ENCODE measurements around the gene VGF. TPM values are rescaled to one million over a fixed set of nuclear protein-coding genes. Genes with fewer than 3 reads are reported as not detected.

VGF gene
- total RNA-seq, 1 experiment from 2014 or later = 0.14 TPM

DNA sequence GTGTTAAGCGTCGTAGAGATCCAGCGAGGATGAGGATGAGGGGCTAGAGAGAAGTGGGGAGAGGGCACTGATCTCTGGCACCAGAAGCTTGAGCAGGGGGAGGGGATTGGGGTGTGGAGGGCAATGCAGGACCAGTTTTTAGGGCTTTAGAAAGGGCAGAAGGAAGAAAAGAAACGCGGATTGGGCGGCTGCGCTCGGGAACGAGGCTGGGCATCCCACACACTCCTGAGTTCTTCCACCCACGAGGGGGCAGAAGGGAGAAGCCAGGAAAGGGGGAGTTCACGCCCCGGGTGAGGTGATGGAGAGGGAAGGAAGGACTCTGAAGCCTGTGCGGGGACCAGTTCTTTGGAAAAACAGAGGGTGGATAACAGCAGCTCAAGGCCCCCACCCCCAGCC is 6.1 kb upstream of the VGF start:
- no TSS peak for BruUV-seq (replicated peaks)
- CTCF ChIA-PET = no interaction called here
- peaks cover 26% of the 10 kb centered on the region for H3K36me3 Mint-ChIP-seq (ENCODE audit: insufficient read depth, unreplicated experiment)
- no peak for DNase-seq
- no peaks in the 10 kb centered on the region for H3K9me3 Mint-ChIP-seq (ENCODE audit: low read depth, unreplicated experiment)
- no peak overlapping the region for H3K4me3 Mint-ChIP-seq (ENCODE audit: low read depth, unreplicated experiment)
- no peak overlapping the region for H3K27ac Mint-ChIP-seq (ENCODE audit: unreplicated experiment)
- peaks cover 37% of the 10 kb centered on the region for H3K4me1 Mint-ChIP-seq (ENCODE audit: low read depth, unreplicated experiment)
- intact Hi-C loops (cut with micrococcal nuclease; ENCODE audit: unreplicated experiment) = no loop called here
- TF ChIP-seq, protein P1, sequence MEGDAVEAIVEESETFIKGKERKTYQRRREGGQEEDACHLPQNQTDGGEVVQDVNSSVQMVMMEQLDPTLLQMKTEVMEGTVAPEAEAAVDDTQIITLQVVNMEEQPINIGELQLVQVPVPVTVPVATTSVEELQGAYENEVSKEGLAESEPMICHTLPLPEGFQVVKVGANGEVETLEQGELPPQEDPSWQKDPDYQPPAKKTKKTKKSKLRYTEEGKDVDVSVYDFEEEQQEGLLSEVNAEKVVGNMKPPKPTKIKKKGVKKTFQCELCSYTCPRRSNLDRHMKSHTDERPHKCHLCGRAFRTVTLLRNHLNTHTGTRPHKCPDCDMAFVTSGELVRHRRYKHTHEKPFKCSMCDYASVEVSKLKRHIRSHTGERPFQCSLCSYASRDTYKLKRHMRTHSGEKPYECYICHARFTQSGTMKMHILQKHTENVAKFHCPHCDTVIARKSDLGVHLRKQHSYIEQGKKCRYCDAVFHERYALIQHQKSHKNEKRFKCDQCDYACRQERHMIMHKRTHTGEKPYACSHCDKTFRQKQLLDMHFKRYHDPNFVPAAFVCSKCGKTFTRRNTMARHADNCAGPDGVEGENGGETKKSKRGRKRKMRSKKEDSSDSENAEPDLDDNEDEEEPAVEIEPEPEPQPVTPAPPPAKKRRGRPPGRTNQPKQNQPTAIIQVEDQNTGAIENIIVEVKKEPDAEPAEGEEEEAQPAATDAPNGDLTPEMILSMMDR (IDR thresholded peaks at IDR 0.05; ENCODE audit: unreplicated experiment) = no peak
- peaks cover 100% of the 10 kb centered on the region for H3K27me3 Mint-ChIP-seq (ENCODE audit: unreplicated experiment)

DNA sequence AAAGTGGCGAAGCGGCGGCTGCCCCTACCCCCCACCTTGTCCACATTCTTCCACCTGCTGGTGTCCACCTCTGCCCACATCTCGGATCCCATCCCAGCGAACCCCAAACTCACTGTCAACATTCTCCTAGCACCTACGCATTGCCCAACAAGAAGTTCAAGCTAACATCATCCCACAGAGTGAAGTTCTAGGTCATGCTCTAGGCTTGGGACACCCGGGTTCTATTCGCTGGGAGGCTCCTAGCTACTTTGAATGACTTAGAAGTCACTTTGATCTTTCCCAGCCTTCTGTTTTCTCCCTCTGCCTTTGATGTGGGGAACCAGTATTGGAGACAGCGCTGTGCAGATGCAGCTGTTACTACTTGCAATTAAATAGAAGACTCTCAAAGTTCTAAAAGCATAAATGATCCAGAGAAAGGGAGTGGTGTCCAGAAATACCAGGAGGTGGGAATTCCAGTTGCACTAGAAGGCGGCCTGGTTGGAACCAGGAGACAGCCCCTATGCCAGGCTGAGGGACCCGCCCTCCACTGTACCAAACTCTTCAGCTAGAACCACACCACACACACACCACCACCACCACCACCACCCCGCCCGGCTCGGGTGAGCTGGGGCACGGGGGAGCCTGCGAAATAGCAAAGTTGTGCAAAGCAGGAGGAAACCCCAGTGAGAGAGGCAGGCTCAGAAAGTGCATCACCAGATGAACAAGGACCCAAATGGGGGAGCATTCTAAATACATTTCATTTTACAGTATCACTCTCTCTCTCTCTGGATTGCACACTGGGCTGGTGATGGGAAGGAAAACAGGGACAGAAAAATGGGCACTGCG is 5.5 kb upstream of the VGF start:
- Mint-ChIP-seq H3K27ac (ENCODE audit: unreplicated experiment) (no peak overlapping the region), H3K4me3 (ENCODE audit: low read depth, unreplicated experiment) (no peak overlapping the region), H3K27me3 (ENCODE audit: unreplicated experiment) (peaks cover 100% of the 10 kb centered on the region), H3K4me1 (ENCODE audit: low read depth, unreplicated experiment) (peaks cover 42% of the 10 kb centered on the region), H3K9me3 (ENCODE audit: low read depth, unreplicated experiment) (no peaks in the 10 kb centered on the region), H3K36me3 (ENCODE audit: insufficient read depth, unreplicated experiment) (peaks cover 29% of the 10 kb centered on the region)
- no peak for DNase-seq
- CTCF ChIA-PET = interaction anchor here (0.6 to 1.4 kb wide), 2 partner anchors 27 to 36 kb away, joined by 3 to 5 read pairs; no protein-coding TSS in a partner anchor
- intact Hi-C loops (cut with micrococcal nuclease; ENCODE audit: unreplicated experiment) = no loop called here
- TF ChIP-seq, protein P1 (IDR thresholded peaks at IDR 0.05; ENCODE audit: unreplicated experiment) = no peak
- no TSS peak for BruUV-seq (replicated peaks)

DNA sequence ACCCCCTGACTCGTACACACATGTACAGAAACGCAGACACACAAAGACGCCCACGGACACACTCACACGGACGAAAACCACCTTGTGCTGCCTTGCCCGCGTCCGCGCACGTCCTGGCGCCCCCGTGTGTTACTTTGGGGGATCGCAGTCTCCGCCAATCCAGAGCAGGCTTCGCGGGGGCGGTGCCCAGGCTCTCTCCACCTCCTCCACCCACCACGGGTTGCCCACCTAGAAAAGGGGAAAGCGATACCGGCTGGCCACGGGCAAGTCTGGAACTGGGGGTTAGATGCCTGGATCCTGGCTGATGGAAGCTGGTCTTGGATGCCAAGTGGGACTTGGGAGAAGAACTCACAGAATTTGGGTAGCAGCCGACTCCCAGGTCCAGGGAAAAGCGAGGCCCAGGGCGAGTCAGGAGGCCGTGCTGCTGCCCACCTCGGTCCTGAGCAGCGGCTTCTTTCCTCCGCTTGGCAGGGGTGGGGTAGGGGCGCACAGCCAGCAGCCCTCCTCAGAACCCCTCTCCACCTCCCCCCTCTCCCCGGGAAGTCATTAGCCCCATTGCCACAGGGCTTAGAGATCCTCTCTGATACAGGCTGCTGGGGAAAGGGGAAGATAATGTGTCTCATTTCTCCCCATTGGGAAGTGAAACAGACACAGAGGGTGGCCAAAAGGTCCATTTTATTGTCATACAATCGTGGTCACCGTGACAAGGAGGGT is 4.6 kb upstream of the VGF start:
- peak; percentile 82 for DNase-seq
- no peak overlapping the region for H3K27ac Mint-ChIP-seq (ENCODE audit: unreplicated experiment)
- CTCF ChIA-PET = interaction anchor here (0.6 to 1.4 kb wide), 2 partner anchors 26 to 35 kb away, joined by 3 to 5 read pairs; no protein-coding TSS in a partner anchor
- BruUV-seq (replicated peaks) = no TSS peak
- H3K4me3 Mint-ChIP-seq (ENCODE audit: low read depth, unreplicated experiment) = no peak overlapping the region
- peaks cover 100% of the 10 kb centered on the region for H3K27me3 Mint-ChIP-seq (ENCODE audit: unreplicated experiment)
- H3K9me3 Mint-ChIP-seq (ENCODE audit: low read depth, unreplicated experiment) = no peaks in the 10 kb centered on the region
- intact Hi-C loops (cut with micrococcal nuclease; ENCODE audit: unreplicated experiment) = no loop called here
- H3K36me3 Mint-ChIP-seq (ENCODE audit: insufficient read depth, unreplicated experiment) = peaks cover 37% of the 10 kb centered on the region
- H3K4me1 Mint-ChIP-seq (ENCODE audit: low read depth, unreplicated experiment) = peaks cover 49% of the 10 kb centered on the region
- TF ChIP-seq, protein P1 (IDR thresholded peaks at IDR 0.05; ENCODE audit: unreplicated experiment) = peak; percentile 69

DNA sequence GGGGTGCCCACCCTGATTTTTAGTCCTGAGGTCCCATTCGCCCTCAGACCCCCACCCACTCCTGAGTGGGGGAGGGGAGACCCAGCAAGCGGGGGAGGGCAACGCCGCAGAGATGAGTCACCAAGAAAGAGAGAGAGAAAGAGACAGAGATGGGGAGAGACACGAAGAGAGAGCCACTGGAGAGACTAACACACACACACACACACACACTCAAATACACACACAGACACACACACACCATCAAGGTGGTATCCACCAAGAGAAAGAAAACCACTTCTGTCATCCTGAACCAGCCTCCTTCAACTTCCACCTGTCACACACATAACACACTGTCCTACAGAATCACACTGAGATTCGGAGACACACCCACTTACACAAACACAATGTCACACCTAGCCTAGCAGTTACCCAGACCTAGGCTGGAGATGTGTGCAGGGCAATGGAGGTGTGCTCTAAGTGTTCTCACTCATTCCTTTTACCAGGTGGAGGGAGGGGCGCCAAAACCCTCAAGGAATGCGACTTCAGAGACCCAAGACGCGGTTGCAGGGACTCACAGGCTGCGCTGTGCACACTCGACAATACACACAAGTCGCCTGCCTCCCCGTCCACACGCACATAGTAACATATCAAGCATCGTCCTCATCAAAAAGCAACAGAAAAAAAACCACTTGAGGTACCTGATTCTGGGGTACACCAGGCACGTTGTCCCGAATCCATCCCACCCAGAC is 3.9 kb upstream of the VGF start:
- CTCF ChIA-PET = interaction anchor here (1.6 kb wide), 1 partner anchor 17 kb away, joined by 3 read pairs; no protein-coding TSS in a partner anchor
- no peak for DNase-seq
- peaks cover 49% of the 10 kb centered on the region for H3K4me1 Mint-ChIP-seq (ENCODE audit: low read depth, unreplicated experiment)
- H3K27me3 Mint-ChIP-seq (ENCODE audit: unreplicated experiment) = peaks cover 94% of the 10 kb centered on the region
- H3K4me3 Mint-ChIP-seq (ENCODE audit: low read depth, unreplicated experiment) = no peak overlapping the region
- intact Hi-C loops (cut with micrococcal nuclease; ENCODE audit: unreplicated experiment) = no loop called here
- H3K27ac Mint-ChIP-seq (ENCODE audit: unreplicated experiment) = no peak overlapping the region
- TF ChIP-seq, protein P1 (IDR thresholded peaks at IDR 0.05; ENCODE audit: unreplicated experiment) = no peak
- H3K36me3 Mint-ChIP-seq (ENCODE audit: insufficient read depth, unreplicated experiment) = peaks cover 45% of the 10 kb centered on the region
- no TSS peak for BruUV-seq (replicated peaks)
- no peaks in the 10 kb centered on the region for H3K9me3 Mint-ChIP-seq (ENCODE audit: low read depth, unreplicated experiment)

Data from Calu3 (cell line).